GM23338 (cell line): Measurements from ENCODE around the gene TERT. TPM values are rescaled to one million over a fixed set of nuclear protein-coding genes. Genes with fewer than 3 reads are reported as not detected.

Source experiments
- ATAC-seq: fragments of 200-7000 bp; cut with Tn5 transposase; 3 replicates; pipeline ENCODE4 v1.9.1; 2020
- DNase-seq: peaks from one replicate; pipeline ENCODE4 v3.0.0-alpha.2; 2015; ENCODE audit warnings: low spot score
- H2AFZ ChIP-seq: fragments of 200-600 bp; sonication (generic); 2 replicates; pipeline ENCODE4 v1.8.0; 2016; ENCODE audit warnings: antibody characterized with exemption, mild to moderate bottlenecking, moderate library complexity
- H3F3A ChIP-seq: fragments of 200-600 bp; sonication (generic); replicated peaks from 2 replicates; pipeline ENCODE4 v1.8.0; 2017; ENCODE audit warnings: antibody characterized with exemption, mixed run types, low read depth
- H3K27ac ChIP-seq: fragments of 200-600 bp; sonication (generic); 2 replicates; pipeline ENCODE4 v1.6.1; 2016; ENCODE audit warnings: low read depth
- H3K27me3 ChIP-seq: fragments of 200-600 bp; sonication (generic); 2 replicates; pipeline ENCODE4 v1.8.0; 2016; ENCODE audit warnings: mild to moderate bottlenecking, mixed run types, moderate library complexity; ENCODE audit not compliant: insufficient read depth
- H3K36me3 ChIP-seq: fragments of 200-600 bp; sonication (generic); 2 replicates; pipeline ENCODE4 v1.8.0; 2016; ENCODE audit warnings: mild to moderate bottlenecking; ENCODE audit not compliant: insufficient read depth
- H3K4me1 ChIP-seq: fragments of 200-600 bp; sonication (generic); 2 replicates; pipeline ENCODE4 v1.8.0; 2016; ENCODE audit warnings: mild to moderate bottlenecking, moderate library complexity; ENCODE audit not compliant: insufficient read depth
- H3K4me2 ChIP-seq: fragments of 200-600 bp; sonication (generic); 2 replicates; pipeline ENCODE4 v1.7.1; 2017; ENCODE audit warnings: mixed run types
- H3K4me3 ChIP-seq: fragments of 200-600 bp; sonication (generic); 2 replicates; pipeline ENCODE4 v1.6.1; 2016; ENCODE audit warnings: mixed run types
- H3K79me2 ChIP-seq: fragments of 200-600 bp; sonication (generic); replicated peaks from 2 replicates; pipeline ENCODE4 v1.8.0; 2017; ENCODE audit warnings: mild to moderate bottlenecking; ENCODE audit not compliant: insufficient read depth
- H3K9me2 ChIP-seq: fragments of 200-600 bp; sonication (generic); 2 replicates; pipeline ENCODE4 v1.8.0; 2017; ENCODE audit not compliant: insufficient read depth
- H4K20me1 ChIP-seq: fragments of 200-600 bp; sonication (generic); replicated peaks from 2 replicates; pipeline ENCODE4 v1.8.0; 2017; ENCODE audit warnings: mild to moderate bottlenecking; ENCODE audit not compliant: insufficient read depth
- H3K27ac Mint-ChIP-seq: 2 replicates; pipeline ENCODE4 v1.8.0; 2020; ENCODE audit warnings: inconsistent platforms, mild to moderate bottlenecking, moderate library complexity, mixed read lengths
- H3K27me3 Mint-ChIP-seq: 3 replicates; pipeline ENCODE4 v1.8.0; 2022; ENCODE audit warnings: low read depth, mild to moderate bottlenecking, moderate library complexity, mixed read lengths, inconsistent platforms; ENCODE audit not compliant: insufficient read depth, poor library complexity
- H3K36me3 Mint-ChIP-seq: 3 replicates; pipeline ENCODE4 v1.8.0; 2021; ENCODE audit warnings: low read depth, mild to moderate bottlenecking, inconsistent platforms, moderate library complexity, mixed read lengths
- H3K4me1 Mint-ChIP-seq: 3 replicates; pipeline ENCODE4 v1.8.0; 2020; ENCODE audit warnings: mild to moderate bottlenecking, inconsistent platforms, mixed read lengths
- H3K4me3 Mint-ChIP-seq: 3 replicates; pipeline ENCODE4 v1.8.0; 2021; ENCODE audit warnings: moderate library complexity, mild to moderate bottlenecking, inconsistent platforms, mixed read lengths
- H3K9me3 Mint-ChIP-seq: 3 replicates; pipeline ENCODE4 v1.8.0; 2020; ENCODE audit warnings: moderate library complexity, mild to moderate bottlenecking, inconsistent platforms, mixed read lengths
- CTCF ChIP-seq, 2 experiments: fragments of 200-600 bp in 1 of 2; sonication (generic) in 1 of 2; conservative IDR thresholded peaks; 2 replicates each; pipeline versions ENCODE4 v1.5.1 to v1.6.1; 2016 to 2017; ENCODE audit warnings: antibody characterized with exemption in 2 of 2, low read depth in 2 of 2, mild to moderate bottlenecking in 2 of 2, moderate library complexity in 1 of 2
- EZH2 ChIP-seq: fragments of 200-600 bp; sonication (generic); IDR thresholded peaks from one replicate; pipeline ENCODE4 v1.8.0; 2017; ENCODE audit warnings: antibody characterized with exemption, mild to moderate bottlenecking, low read depth; ENCODE audit not compliant: unreplicated experiment
- NANOG ChIP-seq: IDR thresholded peaks from 2 replicates; pipeline ENCODE4 v1.6.1; 2016; ENCODE audit warnings: antibody characterized with exemption, borderline replicate concordance
- STAT1 ChIP-seq: IDR thresholded peaks from one replicate; pipeline ENCODE4 v1.6.1; 2016; ENCODE audit warnings: antibody characterized with exemption; ENCODE audit not compliant: unreplicated experiment
- ZNF114 ChIP-seq: fragments of 250-450 bp; sonication (Bioruptor Pico); IDR thresholded peaks from 2 replicates; pipeline ENCODE4 v1.5.0; 2020; ENCODE audit warnings: mild to moderate bottlenecking, moderate library complexity
- ZNF462 ChIP-seq: fragments of 250-450 bp; sonication (Bioruptor Pico); IDR thresholded peaks from 2 replicates; pipeline ENCODE4 v1.5.0; 2020; ENCODE audit warnings: mild to moderate bottlenecking, moderate library complexity
- polyA plus RNA-seq: library from polyadenylated mRNA; unstranded; fragments of >200 nt; fragmentation: Nextera tagmentation; extraction: Ambion mirVana; gene quantifications from 2 replicates; pipeline ENCODE4 v1.2.1, GENCODE V29; 2016
- total RNA-seq: library from RNA; depleted of rRNA; stranded (reverse); fragments of >200 nt; shearing (Covaris generic); gene quantifications from 2 replicates; pipeline ENCODE4 v1.2.3, GENCODE V29; 2014

The TERT gene
- total and polyA plus RNA-seq, 2 experiments from 2014 or later, result 9.8 to 46.4 TPM

GRCh38 chr5:1278216-1278615, 16.7 kb downstream of the TERT start (continued):
- no peak for TF ChIP-seq ZNF462 (CRISPR knock-in tag)
- no peak for TF ChIP-seq STAT1
- no peak for TF ChIP-seq ZNF114 (CRISPR knock-in tag)

GRCh38 chr5:1277781-1278180, 17.1 kb downstream of the TERT start:
- no peaks in the 10 kb centered on the region for H3K4me1 ChIP-seq
- 0 out of 2 replicates have a peak, but pooled peaks cover 5% of the 10 kb centered on the region for H3K36me3 ChIP-seq
- H3K27ac Mint-ChIP-seq, result no peak overlapping the region
- TF ChIP-seq STAT1 (no peak), ZNF114 (CRISPR knock-in tag) (no peak), NANOG (no peak), EZH2 (no peak), CTCF (conservative IDR thresholded peaks at IDR 0.05; ENCODE audit: low read depth in 2 of 2) (no peak), ZNF462 (CRISPR knock-in tag) (no peak)

More at GRCh38 chr5:1277781-1278180, 17.1 kb downstream of the TERT start:
- ATAC-seq, result no peak
- Histone ChIP-seq H2AFZ (no peak overlapping the region), H3K4me3 (no peak overlapping the region), H3K9me2 (no peaks in the 10 kb centered on the region), H3K27ac (no peak overlapping the region), H3K79me2 (peaks cover 27% of the 10 kb centered on the region), H3F3A (no peaks in the 10 kb centered on the region), H4K20me1 (no peaks in the 10 kb centered on the region), H3K4me2 (no peak overlapping the region), H3K27me3 (no peaks in the 10 kb centered on the region)
- Mint-ChIP-seq H3K9me3 (no peaks in the 10 kb centered on the region; the same call in 2 of the 3 replicates), H3K36me3 (peaks cover 27% of the 10 kb centered on the region), H3K4me1 (no peaks in the 10 kb centered on the region), H3K27me3 (peaks cover 5% of the 10 kb centered on the region), H3K4me3 (no peak overlapping the region)
- DNase-seq, result no peak
